Keratinocyte (primary cell): ENCODE results near the gene BTG4.

Source experiments
- CTCF ChIP-seq, 3 experiments: IDR thresholded peaks in 1 of 3; conservative IDR thresholded peaks in 1 of 3; optimal IDR thresholded peaks in 1 of 3; 2 replicates in 2 of 3; 3 replicates in 1 of 3; pipeline versions ENCODE3 to v1.5.1; 2011; ENCODE audit warnings: low read length in 3 of 3, mild to moderate bottlenecking in 3 of 3, moderate library complexity in 2 of 3, control low read depth in 1 of 3, inconsistent platforms in 1 of 3; ENCODE audit not compliant: insufficient read depth in 2 of 3; ENCODE audit errors: extremely low read depth in 1 of 3
- EZH2 ChIP-seq: IDR thresholded peaks from one replicate; pipeline ENCODE4 v1.6.1; 2012; ENCODE audit warnings: inconsistent platforms, mild to moderate bottlenecking, low read length, moderate library complexity

DNA sequence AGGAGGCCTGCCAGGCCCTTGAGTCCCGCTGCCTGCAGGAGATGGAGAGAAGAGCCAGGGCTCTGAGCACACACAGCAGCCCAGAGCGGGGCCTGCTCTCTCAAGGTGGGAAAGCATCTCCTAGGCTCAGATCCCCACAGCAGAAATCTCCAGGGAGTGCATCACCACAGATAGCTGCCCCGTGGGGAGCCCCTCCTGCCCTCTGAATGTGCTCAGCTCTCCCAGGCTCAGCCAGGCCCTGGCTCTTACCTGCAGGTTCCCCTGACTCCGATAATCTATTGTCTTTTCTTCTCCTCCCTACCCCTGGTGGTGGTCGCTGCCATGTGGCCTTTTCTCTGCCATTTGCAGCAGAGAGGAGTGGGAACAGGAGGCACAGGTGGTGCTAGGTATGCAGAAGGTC lies 49.9 kb downstream of the BTG4 start:
- TF ChIP-seq CTCF (optimal IDR thresholded peaks at IDR 0.05 in 1 of 3, IDR thresholded peaks at IDR 0.05 in 1 of 3, conservative IDR thresholded peaks at IDR 0.05 in 1 of 3; ENCODE audit: extremely low read depth in 1 of 3, insufficient read depth in 2 of 3, low read length in 3 of 3), result no peak
- TF ChIP-seq EZH2, result no peak
